Cerebellar cortex (tissue), 1 donor: Measurements from ENCODE around the gene PRSS16.

Source experiments
- DNase-seq: peaks from one replicate; pipeline ENCODE4 v3.0.0-alpha.2; 2015; ENCODE audit warnings: low spot score

The PRSS16 gene

DNA sequence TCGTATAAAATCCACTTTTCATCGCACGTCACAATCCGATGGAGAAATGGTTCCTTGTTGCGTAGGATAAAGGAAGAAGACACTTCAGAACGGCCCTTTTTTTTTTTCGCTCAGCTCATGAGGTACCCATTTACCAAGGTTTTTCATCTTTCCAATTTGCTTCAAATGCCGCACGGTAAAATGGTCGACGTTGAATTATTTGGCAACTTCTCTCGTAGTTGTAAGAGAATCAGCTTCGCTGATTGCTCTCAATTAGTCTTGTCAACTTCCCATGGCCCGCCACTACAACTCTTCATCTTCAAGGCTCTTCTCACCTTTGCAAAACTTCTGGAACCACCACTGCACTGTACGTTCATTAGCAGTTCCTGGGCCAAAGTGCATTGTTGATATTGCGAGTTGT is 35.8 kb downstream of the PRSS16 start:
- no peak for DNase-seq

DNA sequence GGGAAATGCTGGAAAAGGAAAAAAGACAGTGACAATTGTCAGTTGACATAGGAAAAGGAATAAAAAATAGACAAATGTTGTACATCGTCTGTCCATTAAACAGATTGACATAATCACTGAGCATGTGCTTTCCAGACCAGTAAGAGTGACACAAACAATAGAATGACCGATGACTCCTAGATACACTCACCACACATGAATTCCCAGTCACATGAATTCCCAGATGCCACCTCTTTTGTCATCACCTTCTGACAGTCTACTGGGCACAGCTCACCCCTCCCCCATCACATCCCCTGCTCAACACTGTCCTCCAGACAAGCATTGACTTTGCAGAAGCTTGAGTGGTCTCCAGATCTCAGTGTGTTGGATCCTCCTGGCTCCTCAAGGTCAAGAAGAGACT is 38.6 kb downstream of the PRSS16 start:
- no peak for DNase-seq

DNA sequence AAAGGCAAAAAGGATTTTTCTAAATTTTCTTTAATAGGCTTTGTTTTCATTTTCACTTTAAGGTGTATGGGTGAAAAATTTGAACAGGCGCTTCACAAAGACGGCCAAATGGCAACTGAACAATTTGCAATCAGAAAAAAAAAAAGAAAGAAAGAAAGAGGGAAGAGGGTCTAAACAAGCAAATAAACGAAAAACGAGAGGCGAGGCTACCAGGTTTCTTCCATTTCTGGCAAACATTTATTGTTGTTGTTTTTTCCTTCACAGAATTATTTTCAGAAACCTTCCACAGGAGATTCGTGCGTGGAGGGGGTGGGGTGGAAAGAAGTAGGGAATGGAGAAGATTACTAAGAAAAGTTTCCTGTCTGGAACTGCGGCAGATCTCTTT is 40.2 kb downstream of the PRSS16 start:
- no peak for DNase-seq

DNA sequence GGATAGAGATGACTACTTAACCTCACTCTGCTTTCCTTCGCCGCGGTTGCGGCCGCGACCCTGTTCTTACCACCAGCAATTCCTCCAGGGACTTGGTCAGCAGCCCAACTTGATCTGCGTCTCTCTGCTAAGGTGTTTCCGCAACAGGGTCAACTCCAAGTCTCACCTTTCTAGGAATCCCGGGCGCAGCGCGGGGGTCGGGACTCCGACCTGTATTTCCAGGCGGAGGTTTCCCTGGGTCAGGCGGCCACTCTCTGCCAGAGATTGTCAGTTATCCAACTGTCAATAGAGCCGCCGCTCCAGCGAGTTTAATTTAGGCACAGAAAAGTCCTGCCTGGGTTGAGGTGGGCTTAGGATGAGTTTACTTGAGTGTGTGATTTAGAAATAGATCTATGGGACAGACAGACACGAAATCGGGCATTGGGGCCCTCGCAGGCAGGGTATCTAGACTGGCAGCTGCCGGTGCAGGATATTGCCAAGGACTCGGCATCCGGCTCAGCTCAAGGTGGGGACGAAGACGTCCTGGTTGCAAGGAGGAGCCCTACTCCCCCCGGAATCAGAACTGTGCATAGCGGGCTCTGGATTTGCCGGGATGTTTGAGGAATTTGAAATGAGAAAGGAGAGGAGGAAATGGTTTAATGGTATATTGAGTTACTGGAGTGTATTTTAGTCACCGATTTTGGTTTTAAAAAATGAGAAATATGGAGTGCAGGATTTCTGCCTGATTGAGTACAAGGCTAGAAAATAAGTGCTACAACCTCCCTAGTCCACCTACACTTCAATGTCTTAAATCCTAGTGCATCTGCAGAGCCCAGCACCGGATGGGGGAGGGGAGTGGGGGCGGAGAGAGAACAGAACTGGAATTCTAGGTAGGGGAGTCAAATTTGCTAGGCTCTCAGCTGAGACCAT is 40.9 kb downstream of the PRSS16 start:
- no peak for DNase-seq

DNA sequence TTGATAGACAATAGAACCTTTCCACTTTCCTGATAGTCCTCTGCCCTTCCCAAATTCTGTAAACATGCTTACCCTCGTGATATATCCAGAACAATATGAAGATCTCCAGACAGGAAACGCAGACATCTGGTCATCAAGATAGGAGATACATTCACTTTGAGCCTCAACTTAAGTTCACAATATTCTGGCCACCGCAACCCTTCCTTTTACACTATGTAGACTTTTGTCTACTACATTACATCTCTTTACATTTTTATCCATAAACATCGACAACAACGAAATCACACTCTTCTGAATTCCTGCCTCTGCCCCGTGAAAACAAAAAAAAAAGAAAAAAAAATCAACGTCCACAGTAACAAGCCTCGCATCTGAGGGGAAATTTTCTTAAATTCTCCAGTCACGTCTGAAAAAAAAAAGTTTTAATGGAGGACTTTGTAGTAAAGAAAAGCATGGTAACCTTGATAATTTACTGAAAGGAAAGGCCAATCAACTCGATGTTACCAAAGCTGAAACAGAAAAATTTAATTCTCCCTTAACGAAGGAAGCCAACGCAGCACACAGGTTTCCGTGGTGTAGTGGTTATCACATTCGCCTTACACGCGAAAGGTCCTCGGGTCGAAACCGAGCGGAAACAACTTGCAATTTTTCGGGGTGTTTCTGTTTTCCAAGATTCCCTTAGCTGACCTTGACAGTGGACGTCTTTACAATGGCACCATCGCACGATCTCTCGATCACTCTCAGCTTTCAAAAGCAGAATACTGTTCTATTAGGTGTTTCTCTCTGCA is 42.8 kb downstream of the PRSS16 start:
- no peak for DNase-seq

DNA sequence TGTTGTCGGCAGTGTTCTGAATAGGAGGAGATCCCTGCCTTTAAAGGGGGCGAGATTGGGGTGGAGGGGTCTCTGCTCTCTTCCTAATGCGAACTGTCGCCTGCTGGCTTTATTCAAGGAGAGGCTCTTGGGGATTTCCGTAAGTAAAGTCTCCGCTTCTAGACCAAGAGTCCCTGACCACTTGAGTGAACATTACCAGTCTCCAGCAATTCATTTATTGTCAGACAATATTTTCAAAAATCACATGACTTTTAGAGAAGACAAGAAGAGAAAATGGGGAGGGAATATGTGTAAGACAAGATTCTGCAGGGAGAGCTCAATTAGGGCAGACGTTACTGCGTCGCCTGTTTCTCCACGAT is 43.3 kb downstream of the PRSS16 start:
- no peak for DNase-seq

- peak; percentile 62 for DNase-seq
These were observed 46.1 kb downstream of the PRSS16 start for GRCh38 chr6:27293436-27294098.

DNA sequence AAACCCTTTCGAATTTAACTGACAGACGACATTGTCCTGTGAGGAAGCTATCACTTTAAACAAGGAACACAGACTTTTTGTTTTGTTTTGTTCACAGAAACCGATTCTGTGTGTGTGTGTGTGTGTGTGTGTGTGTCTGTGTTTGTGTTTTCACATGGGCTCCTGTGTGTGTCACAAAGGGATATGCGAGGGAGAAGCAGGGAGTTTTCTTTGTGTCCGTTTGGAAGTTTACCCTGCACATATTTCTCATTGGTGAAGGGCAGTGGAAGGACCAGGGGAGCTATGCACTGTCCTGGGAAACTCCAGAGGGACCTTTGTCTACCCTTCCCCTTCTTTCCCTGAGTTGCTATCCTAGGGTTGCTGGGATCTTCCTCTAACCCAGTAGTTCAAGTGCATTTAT is 46.9 kb downstream of the PRSS16 start:
- DNase-seq = peak; percentile 60

GRCh38 chr6:27295301-27296079 is 48.0 kb downstream of the PRSS16 start:
- DNase-seq = peak; percentile 80

DNA sequence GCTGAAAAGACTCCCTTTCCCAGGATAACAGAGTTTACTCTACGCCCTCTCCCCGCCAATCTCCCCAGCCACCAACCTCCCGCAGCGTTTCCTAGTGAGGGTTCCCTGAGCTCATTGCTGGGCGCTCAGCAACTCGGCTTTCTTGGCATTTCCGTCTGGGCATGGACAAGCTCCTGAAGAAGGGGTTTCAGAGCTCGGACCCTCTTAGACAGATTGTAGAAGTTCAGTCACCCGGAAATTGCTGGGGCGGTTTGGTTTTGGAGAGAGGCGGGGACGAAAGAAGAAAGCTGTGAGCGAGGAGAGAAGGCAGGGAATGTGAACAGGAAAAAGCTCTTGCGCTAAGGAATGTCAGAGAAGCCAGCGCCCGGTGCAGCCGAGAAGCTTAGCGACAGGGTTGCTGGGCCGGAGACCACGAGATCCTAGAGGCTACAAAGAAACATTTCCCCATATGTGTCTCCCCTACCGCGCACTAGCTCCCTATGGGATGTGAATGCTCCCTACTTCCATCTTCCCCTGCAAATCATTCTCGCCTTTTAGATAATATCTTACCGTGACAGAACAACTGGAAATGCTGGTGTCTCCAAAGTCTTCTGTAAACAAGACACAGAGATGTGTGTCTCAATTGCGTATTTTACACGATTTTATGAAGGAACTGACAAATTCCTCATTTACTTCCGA is 48.7 kb downstream of the PRSS16 start:
- peak; percentile 62 for DNase-seq

DNA sequence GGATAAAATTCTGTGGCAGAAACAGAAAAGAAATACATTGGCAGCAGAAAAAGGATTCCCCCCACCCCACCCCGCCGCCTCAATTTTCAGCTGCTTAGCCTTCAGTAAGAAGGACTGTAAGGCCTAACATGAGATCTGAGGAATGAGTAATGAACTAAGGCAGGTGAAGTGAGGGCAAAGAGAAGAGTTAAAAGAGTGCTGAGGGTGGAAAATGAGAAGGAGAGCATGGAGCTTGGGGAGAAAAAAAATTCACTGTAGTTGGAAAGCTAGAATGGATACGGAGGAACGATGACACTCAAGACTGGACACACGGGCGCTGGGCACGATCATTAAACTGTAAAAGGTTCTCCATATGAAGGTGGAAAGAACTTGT is 50.0 kb downstream of the PRSS16 start:
- DNase-seq = no peak

- peak; percentile 66 for DNase-seq
These were observed 50.6 kb downstream of the PRSS16 start for GRCh38 chr6:27297857-27298730.

- DNase-seq = no peak
These were observed 56.2 kb downstream of the PRSS16 start for GRCh38 chr6:27303613-27304272.
